GM12801 (cell line): ENCODE results near the gene DGCR2.

Experiments
- CTCF ChIP-seq: IDR thresholded peaks from one replicate; pipeline ENCODE4 v1.5.1; 2011; ENCODE audit warnings: control low read depth; ENCODE audit not compliant: insufficient read length; ENCODE audit errors: extremely low read depth

DGCR2 gene

GRCh38 chr22:19122143-19122751, at the start of gene DGCR2:
DGCR2 (minus strand) TSS chr22:19122412; CDS start chr22:19122206, 206 bp downstream.
- TF ChIP-seq CTCF, result no peak

GRCh38 chr22:19169947-19170318, 47.7 kb upstream of the DGCR2 start:
- TF ChIP-seq CTCF, result no peak

GRCh38 chr22:19169002-19169946, 47.1 kb upstream of the DGCR2 start:
- no peak for TF ChIP-seq CTCF

GRCh38 chr22:19168088-19168890, 46.1 kb upstream of the DGCR2 start:
- TF ChIP-seq CTCF, result no peak

GRCh38 chr22:19167106-19167869, 45.1 kb upstream of the DGCR2 start:
- TF ChIP-seq CTCF, result no peak

- no peak for TF ChIP-seq CTCF
Observed at GRCh38 chr22:19166421-19166820, 44.2 kb upstream of the DGCR2 start.
